ENCODE measurements around the gene SH3PXD2B. TPM values are rescaled to one million over a fixed set of nuclear protein-coding genes. Genes with fewer than 3 reads are reported as not detected.
A peak's percentile ranks its signal among the peaks of the same experiment; 100 is the strongest.

Gene SH3PXD2B
- total RNA-seq, 2 donors from 2014 or later: 12.2 to 13.2 TPM

GRCh38 chr5:172493461-172493860, 39.1 kb upstream of the SH3PXD2B start:
- H3K27ac ChIP-seq: no peak overlapping the region
- H3K4me3 ChIP-seq: no peak overlapping the region
- H3K4me1 ChIP-seq: no peaks in the 10 kb centered on the region
- H3K9me3 ChIP-seq: no peaks in the 10 kb centered on the region
- H3K36me3 ChIP-seq: no peaks in the 10 kb centered on the region
- intact Hi-C loops (cut with DNase I): no loop called here
- H3K9ac ChIP-seq (ENCODE audit: low read depth in 2 of 2, low read length in 2 of 2): no peak overlapping the region
- no peaks in the 10 kb centered on the region for H3K27me3 ChIP-seq
- TF ChIP-seq CTCF (IDR thresholded peaks at IDR 0.05): no peak
- DNase-seq: peak; percentile 9

- H3K4me3 ChIP-seq: no peak overlapping the region
- no peaks in the 10 kb centered on the region for H3K36me3 ChIP-seq
- TF ChIP-seq CTCF (IDR thresholded peaks at IDR 0.05): no peak
- no peak overlapping the region for H3K9ac ChIP-seq (ENCODE audit: low read depth in 2 of 2, low read length in 2 of 2)
- no peaks in the 10 kb centered on the region for H3K27me3 ChIP-seq
- peak; percentile 15 for DNase-seq
- no peaks in the 10 kb centered on the region for H3K9me3 ChIP-seq
- intact Hi-C loops (cut with DNase I): no loop called here
- H3K27ac ChIP-seq: no peak overlapping the region
- H3K4me1 ChIP-seq: no peaks in the 10 kb centered on the region
Observed at GRCh38 chr5:172493002-172493401, 38.7 kb upstream of the SH3PXD2B start.

DNA sequence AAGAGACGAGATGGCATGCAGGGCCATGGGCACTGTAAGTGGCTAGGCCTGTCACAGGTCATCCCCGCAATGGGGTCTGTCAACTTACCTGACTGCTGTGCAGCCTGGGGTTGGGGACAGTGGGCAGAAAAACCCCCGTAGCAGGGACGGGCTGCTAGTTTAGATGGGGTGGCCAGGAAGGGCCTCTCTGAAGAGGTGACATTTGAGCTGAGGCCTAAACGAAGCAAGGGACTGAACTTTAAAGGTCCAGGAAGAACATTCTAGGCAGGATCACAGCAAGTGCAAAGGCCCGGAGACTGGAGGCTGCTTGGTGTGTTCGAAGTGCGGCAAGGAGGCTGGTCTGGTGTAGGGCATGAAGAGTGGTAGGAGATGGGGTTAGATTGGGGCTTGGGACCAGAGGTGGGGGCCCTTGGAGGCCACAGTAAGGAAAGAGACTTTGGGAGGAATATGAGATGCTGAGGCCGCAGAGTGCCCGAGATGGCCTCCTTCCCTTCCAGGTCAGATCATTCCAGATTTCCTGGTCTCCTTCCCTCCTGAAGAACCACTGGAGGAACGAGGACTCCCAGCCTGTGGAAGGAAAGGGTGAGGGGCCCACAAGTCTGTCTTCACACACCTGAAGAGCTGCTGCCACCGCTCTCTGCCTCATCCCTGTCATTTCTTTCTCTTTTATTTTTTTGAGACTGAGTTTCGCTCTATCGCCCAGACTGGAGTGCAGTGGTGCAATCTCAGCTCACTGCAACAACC, 37.9 kb upstream of the SH3PXD2B start:
- Histone ChIP-seq H3K9ac (ENCODE audit: low read depth in 2 of 2, low read length in 2 of 2) (no peak overlapping the region), H3K4me1 (no peaks in the 10 kb centered on the region), H3K9me3 (no peaks in the 10 kb centered on the region), H3K4me3 (no peak overlapping the region), H3K36me3 (no peaks in the 10 kb centered on the region), H3K27me3 (no peaks in the 10 kb centered on the region), H3K27ac (no peak overlapping the region)
- intact Hi-C loops (cut with DNase I): no loop called here
- no peak for TF ChIP-seq CTCF (IDR thresholded peaks at IDR 0.05)
- DNase-seq: peak; percentile 10

DNA sequence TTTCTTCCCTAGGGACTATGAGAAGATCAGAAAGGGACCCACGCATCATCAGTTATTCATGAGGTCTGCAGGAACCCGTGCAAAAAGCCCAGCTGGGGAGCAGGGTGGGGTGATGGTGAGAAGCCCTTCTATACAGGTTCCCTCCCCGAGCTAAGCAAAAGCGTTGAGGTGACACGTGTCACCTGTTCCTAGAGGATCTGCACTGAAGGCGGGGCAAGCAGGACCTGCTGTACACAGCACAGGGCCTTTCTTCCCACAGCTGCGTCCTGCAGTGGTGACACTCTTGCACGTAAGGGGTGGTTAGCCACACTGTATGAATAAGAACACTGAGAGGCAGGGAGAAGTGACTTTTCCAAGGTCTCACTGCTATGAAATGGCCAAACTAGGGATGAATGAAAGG, 37.2 kb upstream of the SH3PXD2B start:
- Histone ChIP-seq H3K27me3 (no peaks in the 10 kb centered on the region), H3K36me3 (no peaks in the 10 kb centered on the region), H3K9me3 (no peaks in the 10 kb centered on the region), H3K9ac (ENCODE audit: low read depth in 2 of 2, low read length in 2 of 2) (no peak overlapping the region), H3K4me3 (no peak overlapping the region), H3K27ac (no peak overlapping the region), H3K4me1 (no peaks in the 10 kb centered on the region)
- DNase-seq: peak; percentile 17
- intact Hi-C loops (cut with DNase I): no loop called here
- TF ChIP-seq CTCF (IDR thresholded peaks at IDR 0.05): no peak

DNA sequence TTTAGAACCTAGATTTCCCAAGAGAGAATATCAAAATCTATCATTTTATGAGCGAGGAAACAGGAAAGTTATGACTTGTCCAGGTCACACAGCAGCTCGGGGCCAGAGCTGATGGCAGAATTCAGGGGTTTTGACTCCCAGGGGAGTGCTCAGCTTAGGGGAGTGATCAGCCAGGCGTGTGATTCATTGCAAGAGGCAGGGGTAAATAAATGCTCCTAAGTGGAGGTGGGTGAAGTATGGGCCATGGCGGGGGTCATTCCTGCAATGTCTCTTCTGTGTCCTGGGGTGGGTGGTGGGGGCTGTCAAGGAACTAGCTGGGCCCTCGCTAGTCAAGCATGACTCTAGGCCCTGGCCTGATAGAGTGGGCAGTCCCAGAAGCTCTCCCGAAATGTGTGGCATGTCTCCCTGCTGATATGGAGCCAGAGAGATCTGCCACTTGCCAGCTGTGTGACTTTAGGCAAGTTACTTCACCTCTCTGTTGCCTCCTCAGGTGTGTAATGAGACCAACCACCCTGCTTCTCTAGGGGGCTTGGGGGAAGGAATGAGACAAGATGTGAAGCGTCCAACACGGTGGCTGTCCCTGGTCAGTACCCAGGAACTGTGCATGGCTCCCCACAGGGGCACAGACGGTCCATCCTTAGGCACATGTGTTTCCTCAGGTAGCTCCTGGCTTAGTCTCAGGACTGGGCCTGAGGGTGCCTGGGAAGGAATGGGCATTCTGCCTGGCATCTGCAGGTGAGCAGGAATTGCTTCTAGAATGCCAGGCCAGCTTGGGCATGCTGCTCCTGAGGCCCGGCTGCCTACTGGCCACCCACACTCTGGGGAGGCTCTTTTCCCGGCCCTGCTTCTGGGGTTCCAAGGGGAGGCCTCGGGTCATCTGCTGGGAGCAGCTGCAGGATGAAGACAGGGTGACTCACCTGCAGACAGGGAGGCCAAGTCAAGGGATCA, 36.5 kb upstream of the SH3PXD2B start:
- Histone ChIP-seq H3K4me1 (no peaks in the 10 kb centered on the region), H3K9ac (ENCODE audit: low read depth in 2 of 2, low read length in 2 of 2) (no peak overlapping the region), H3K4me3 (no peak overlapping the region), H3K27ac (no peak overlapping the region), H3K9me3 (no peaks in the 10 kb centered on the region), H3K27me3 (no peaks in the 10 kb centered on the region), H3K36me3 (no peaks in the 10 kb centered on the region)
- no peak for TF ChIP-seq CTCF (IDR thresholded peaks at IDR 0.05)
- intact Hi-C loops (cut with DNase I): no loop called here
- no peak for DNase-seq
